HepG2 (cell line): ENCODE data around the gene HTATIP2. TPM values are rescaled to one million over a fixed set of nuclear protein-coding genes. Genes with fewer than 3 reads are reported as not detected.

Experiments used
- CC2D1A ChIP-seq: sonication (generic); formaldehyde crosslinking; IDR thresholded peaks from 2 replicates; pipeline ENCODE4 v1.8.1; 2023; ENCODE audit warnings: mild to moderate bottlenecking, missing genetic modification reagents
- DR1 ChIP-seq: sonication (generic); formaldehyde crosslinking; IDR thresholded peaks from 2 replicates; pipeline ENCODE4 v1.8.0; 2021; ENCODE audit warnings: mild to moderate bottlenecking, missing genetic modification reagents, inconsistent platforms
- FIP1L1 ChIP-seq: fragments of 200-400 bp; formaldehyde crosslinking; IDR thresholded peaks from 2 replicates; pipeline ENCODE4 v1.6.1; 2018; ENCODE audit warnings: low read depth, mild to moderate bottlenecking, low read length, moderate library complexity, borderline replicate concordance; ENCODE audit not compliant: insufficient read depth
- GATAD1 ChIP-seq: IDR thresholded peaks from 2 replicates; pipeline ENCODE4 v1.6.1; 2016; ENCODE audit warnings: missing genetic modification reagents, missing compliant biosample characterization
- HBP1 ChIP-seq: IDR thresholded peaks from 2 replicates; pipeline ENCODE4 v1.6.1; 2016; ENCODE audit warnings: low read depth, control low read depth
- MYPOP ChIP-seq: sonication (generic); formaldehyde crosslinking; IDR thresholded peaks from 2 replicates; pipeline ENCODE4 v1.8.1; 2023; ENCODE audit warnings: mild to moderate bottlenecking, moderate library complexity, missing genetic modification reagents
- NFKBIZ ChIP-seq: IDR thresholded peaks from 2 replicates; pipeline ENCODE4 v1.6.1; 2018; ENCODE audit warnings: missing genetic modification reagents, missing compliant biosample characterization
- ZC3H13 ChIP-seq: sonication (generic); formaldehyde crosslinking; IDR thresholded peaks from 2 replicates; pipeline ENCODE4 v1.8.1; 2023; ENCODE audit warnings: mild to moderate bottlenecking, missing genetic modification reagents, moderate library complexity
- ZNF136 ChIP-seq: sonication (generic); formaldehyde crosslinking; IDR thresholded peaks from 2 replicates; pipeline ENCODE4 v1.8.1; 2022; ENCODE audit warnings: low read depth, mild to moderate bottlenecking, moderate library complexity, missing genetic modification reagents
- ZNF143 ChIP-seq: sonication (generic); formaldehyde crosslinking; IDR thresholded peaks from 2 replicates; pipeline ENCODE4 v1.4.0; 2020; ENCODE audit warnings: missing genetic modification reagents
- ZNF567 ChIP-seq: sonication (generic); formaldehyde crosslinking; IDR thresholded peaks from 2 replicates; pipeline ENCODE4 v1.8.1; 2023; ENCODE audit warnings: mild to moderate bottlenecking, missing genetic modification reagents, borderline replicate concordance
- ZNF644 ChIP-seq: IDR thresholded peaks from 2 replicates; pipeline ENCODE4 v1.6.1; 2016; ENCODE audit warnings: low read depth
- ZNF703 ChIP-seq: sonication (generic); formaldehyde crosslinking; IDR thresholded peaks from 2 replicates; pipeline ENCODE4 v1.5.1; 2020; ENCODE audit warnings: missing genetic modification reagents, mild to moderate bottlenecking, moderate library complexity, borderline replicate concordance
- ZNF761 ChIP-seq: sonication (generic); formaldehyde crosslinking; conservative IDR thresholded peaks from 2 replicates; pipeline ENCODE4 v1.4.0; 2020; ENCODE audit warnings: mild to moderate bottlenecking, missing genetic modification reagents
- ZNF780A ChIP-seq: sonication (generic); formaldehyde crosslinking; IDR thresholded peaks from 2 replicates; pipeline ENCODE4 v1.8.0; 2022; ENCODE audit warnings: mild to moderate bottlenecking, missing genetic modification reagents, moderate library complexity
- ZXDC ChIP-seq: sonication (generic); formaldehyde crosslinking; IDR thresholded peaks from 2 replicates; pipeline ENCODE4 v1.5.0; 2020; ENCODE audit warnings: mild to moderate bottlenecking, missing genetic modification reagents
- polyA plus RNA-seq, 8 experiments: library from polyadenylated mRNA; depleted of rRNA in 3 of 8; stranded (reverse) in 7 of 8; unstranded in 1 of 8; fragments of >200 nt; fragmentation: Illumina TruSeq in 4 of 8; extraction: Trizol in 4 of 8; gene quantifications; 2 replicates each; pipeline versions ENCODE4 v1.2.1 to v1.2.3, GENCODE V29; 2011 to 2016; ENCODE audit warnings: low read depth in 4 of 8, missing spikeins in 1 of 8, mixed read lengths in 1 of 8; ENCODE audit not compliant: insufficient read depth in 1 of 8
- total RNA-seq, 5 experiments: library from RNA; depleted of rRNA; stranded (reverse); fragments of >200 nt; fragmentation: Illumina TruSeq; extraction: Trizol; gene quantifications; 2 replicates each; pipeline ENCODE4 v1.2.3, GENCODE V29; 2016; ENCODE audit warnings: low read depth in 1 of 5
- TF ChIP-seq, protein P1 (sequence below), 2 experiments: fragments of 450-650 bp in 1 of 2; sonication (generic) in 1 of 2; formaldehyde crosslinking; IDR thresholded peaks; 2 replicates each; pipeline versions ENCODE4 v1.5.0 to v1.8.0; 2020 to 2022; ENCODE audit warnings: mild to moderate bottlenecking in 1 of 2, missing genetic modification reagents in 1 of 2
- TF ChIP-seq, protein P2 (sequence below): sonication (generic); formaldehyde crosslinking; IDR thresholded peaks from 2 replicates; pipeline ENCODE4 v1.4.0; 2020; ENCODE audit warnings: missing genetic modification reagents

Gene HTATIP2
- total and polyA plus RNA-seq, 2 of the 13 experiments (the other 11 are each of a cell fraction or from before 2014, with no cell fraction given), result not detected

DNA sequence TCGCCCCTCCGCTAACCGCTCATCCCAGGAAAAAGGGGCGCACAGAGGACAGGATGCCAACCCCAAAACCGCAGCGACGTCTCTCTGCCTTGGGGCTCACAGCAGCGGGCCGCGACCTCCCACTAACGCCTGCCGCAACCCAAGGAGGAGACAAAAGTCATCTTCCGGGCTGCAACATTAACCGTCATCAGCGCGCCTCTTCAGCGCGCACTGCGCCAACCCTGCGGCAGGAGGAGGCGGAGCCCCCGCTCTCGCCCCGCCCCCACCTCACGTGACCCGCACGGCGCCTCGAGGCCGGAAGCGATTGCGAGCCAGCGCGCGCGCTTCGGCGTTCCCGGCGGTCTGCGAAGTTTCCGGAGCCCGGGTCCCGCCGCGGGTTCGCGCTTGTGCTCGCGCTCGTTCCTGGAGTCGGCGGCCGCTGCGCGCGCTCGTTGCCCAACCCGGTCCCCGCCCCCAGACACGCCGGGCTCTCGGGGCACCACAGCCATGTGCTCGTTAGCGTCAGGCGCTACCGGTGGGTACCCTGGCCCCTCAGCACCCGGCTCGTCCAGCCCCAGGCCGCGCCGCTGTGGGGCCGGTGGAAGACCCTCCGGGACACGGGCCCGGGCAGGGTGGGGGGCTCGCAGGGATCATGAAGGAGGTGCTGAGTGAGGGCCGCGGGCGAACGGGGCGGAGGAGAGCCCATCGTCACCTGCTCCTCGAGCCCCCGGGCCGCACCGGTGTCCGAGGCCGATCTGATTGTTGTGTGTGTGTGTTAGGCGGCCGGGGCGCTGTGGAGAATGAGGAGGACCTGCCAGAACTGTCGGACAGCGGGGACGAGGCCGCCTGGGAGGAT is 24.0 kb downstream of the HTATIP2 start, which contains the start of gene PRMT3 (continued):
- TF ChIP-seq, protein P1, sequence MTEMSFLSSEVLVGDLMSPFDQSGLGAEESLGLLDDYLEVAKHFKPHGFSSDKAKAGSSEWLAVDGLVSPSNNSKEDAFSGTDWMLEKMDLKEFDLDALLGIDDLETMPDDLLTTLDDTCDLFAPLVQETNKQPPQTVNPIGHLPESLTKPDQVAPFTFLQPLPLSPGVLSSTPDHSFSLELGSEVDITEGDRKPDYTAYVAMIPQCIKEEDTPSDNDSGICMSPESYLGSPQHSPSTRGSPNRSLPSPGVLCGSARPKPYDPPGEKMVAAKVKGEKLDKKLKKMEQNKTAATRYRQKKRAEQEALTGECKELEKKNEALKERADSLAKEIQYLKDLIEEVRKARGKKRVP (CRISPR knock-in tag; IDR thresholded peaks at IDR 0.05), result 0 out of 4 replicates have a peak, but pooled peaks of 1 of the 2 experiments have one; percentile 10
- TF ChIP-seq ZNF143 (CRISPR knock-in tag), result 0 out of 2 replicates have a peak, but pooled peaks have one; percentile 39
- 0 out of 2 replicates have a peak, but pooled peaks have one; percentile 22 for TF ChIP-seq HBP1
- TF ChIP-seq GATAD1 (CRISPR knock-in tag), result peak; percentile 92
- peak; percentile 41; the same call in 1 of the 2 replicates for TF ChIP-seq ZNF567 (CRISPR knock-in tag)
- TF ChIP-seq ZNF761 (CRISPR knock-in tag), result peak; percentile 78; the same call in 1 of the 2 replicates
- peak; percentile 99 for TF ChIP-seq MYPOP (CRISPR knock-in tag)
- TF ChIP-seq ZNF136 (CRISPR knock-in tag), result 0 out of 2 replicates have a peak, but pooled peaks have one; percentile 41
- TF ChIP-seq ZXDC (CRISPR knock-in tag), result peak; percentile 84
- no peak for TF ChIP-seq ZNF780A
- TF ChIP-seq CC2D1A (CRISPR knock-in tag), result no peak
- TF ChIP-seq ZC3H13 (CRISPR knock-in tag), result no peak
- TF ChIP-seq ZNF644, result no peak
- no peak for TF ChIP-seq FIP1L1
- TF ChIP-seq NFKBIZ (CRISPR knock-in tag), result peak; percentile 16; the same call in 1 of the 2 replicates
- peak; percentile 67 for TF ChIP-seq DR1 (CRISPR knock-in tag)
- TF ChIP-seq, protein P2, sequence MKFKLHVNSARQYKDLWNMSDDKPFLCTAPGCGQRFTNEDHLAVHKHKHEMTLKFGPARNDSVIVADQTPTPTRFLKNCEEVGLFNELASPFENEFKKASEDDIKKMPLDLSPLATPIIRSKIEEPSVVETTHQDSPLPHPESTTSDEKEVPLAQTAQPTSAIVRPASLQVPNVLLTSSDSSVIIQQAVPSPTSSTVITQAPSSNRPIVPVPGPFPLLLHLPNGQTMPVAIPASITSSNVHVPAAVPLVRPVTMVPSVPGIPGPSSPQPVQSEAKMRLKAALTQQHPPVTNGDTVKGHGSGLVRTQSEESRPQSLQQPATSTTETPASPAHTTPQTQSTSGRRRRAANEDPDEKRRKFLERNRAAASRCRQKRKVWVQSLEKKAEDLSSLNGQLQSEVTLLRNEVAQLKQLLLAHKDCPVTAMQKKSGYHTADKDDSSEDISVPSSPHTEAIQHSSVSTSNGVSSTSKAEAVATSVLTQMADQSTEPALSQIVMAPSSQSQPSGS (CRISPR knock-in tag), result peak; percentile 68
- TF ChIP-seq ZNF703 (CRISPR knock-in tag), result peak; percentile 17; the same call in 1 of the 2 replicates
